ENCODE results near the gene PIEZO2. TPM values are rescaled to one million over a fixed set of nuclear protein-coding genes. Genes with fewer than 3 reads are reported as not detected.

Gene PIEZO2
- total RNA-seq, 1 donor from 2014 or later = 5.3 TPM

GRCh38 chr18:11066038-11066437, 83.3 kb downstream of the PIEZO2 start:
- Mint-ChIP-seq H3K4me1 (ENCODE audit: low read depth, unreplicated experiment) (no peaks in the 10 kb centered on the region), H3K4me3 (ENCODE audit: unreplicated experiment) (no peak overlapping the region), H3K27ac (ENCODE audit: unreplicated experiment) (no peak overlapping the region), H3K36me3 (ENCODE audit: low read depth, unreplicated experiment) (no peaks in the 10 kb centered on the region), H3K27me3 (ENCODE audit: low read depth, unreplicated experiment) (no peaks in the 10 kb centered on the region), H3K9me3 (ENCODE audit: unreplicated experiment) (peaks cover 11% of the 10 kb centered on the region)
- H3K4me2 ChIP-seq (ENCODE audit: low read length) = no peak overlapping the region
- H3K9ac ChIP-seq (ENCODE audit: low read length) = no peak overlapping the region
- FAIRE-seq (no peak), DNase-seq (ENCODE audit: low read depth) (no peak)
- no peaks in the 10 kb centered on the region for H3K79me2 ChIP-seq (ENCODE audit: insufficient read depth, low read length)
- H3K36me3 ChIP-seq (ENCODE audit: insufficient read depth, low read length) = no peaks in the 10 kb centered on the region
- H2AFZ ChIP-seq (ENCODE audit: low read depth, low read length) = no peak overlapping the region
- no peak overlapping the region for H3K4me3 ChIP-seq (ENCODE audit: insufficient read depth, low read depth, low read length)
- H3K4me1 ChIP-seq (ENCODE audit: insufficient read depth, low read length) = no peaks in the 10 kb centered on the region
- H3K27ac ChIP-seq (ENCODE audit: low read depth, low read length) = no peak overlapping the region
- no peaks in the 10 kb centered on the region for H3K9me3 ChIP-seq (ENCODE audit: insufficient read depth, low read depth, low read length)
- no peaks in the 10 kb centered on the region for H4K20me1 ChIP-seq (ENCODE audit: insufficient read depth, low read length)
- H3K27me3 ChIP-seq (ENCODE audit: insufficient read depth, low read length) = no peaks in the 10 kb centered on the region
- no peak for TF ChIP-seq CTCF (IDR thresholded peaks at IDR 0.05; ENCODE audit: insufficient read depth, low read depth, low read length)
- no peak for TF ChIP-seq EZH2 (IDR thresholded peaks at IDR 0.05; ENCODE audit: insufficient read depth, low read length)

GRCh38 chr18:11064727-11065460, 84.5 kb downstream of the PIEZO2 start:
- no peak overlapping the region for H2AFZ ChIP-seq (ENCODE audit: low read depth, low read length)
- no peaks in the 10 kb centered on the region for H3K4me1 ChIP-seq (ENCODE audit: insufficient read depth, low read length)
- no peak overlapping the region for H3K4me3 Mint-ChIP-seq (ENCODE audit: unreplicated experiment)
- H3K4me2 ChIP-seq (ENCODE audit: low read length) = no peak overlapping the region
- no peaks in the 10 kb centered on the region for H3K79me2 ChIP-seq (ENCODE audit: insufficient read depth, low read length)
- no peaks in the 10 kb centered on the region for H3K27me3 Mint-ChIP-seq (ENCODE audit: low read depth, unreplicated experiment)
- no peak overlapping the region for H3K4me3 ChIP-seq (ENCODE audit: insufficient read depth, low read depth, low read length)
- no peaks in the 10 kb centered on the region for H3K9me3 ChIP-seq (ENCODE audit: insufficient read depth, low read depth, low read length)
- no peaks in the 10 kb centered on the region for H3K36me3 Mint-ChIP-seq (ENCODE audit: low read depth, unreplicated experiment)
- H3K27ac Mint-ChIP-seq (ENCODE audit: unreplicated experiment) = no peak overlapping the region
- H3K9ac ChIP-seq (ENCODE audit: low read length) = no peak overlapping the region
- H3K27me3 ChIP-seq (ENCODE audit: insufficient read depth, low read length) = no peaks in the 10 kb centered on the region
- H3K36me3 ChIP-seq (ENCODE audit: insufficient read depth, low read length) = no peaks in the 10 kb centered on the region
- no peak overlapping the region for H3K27ac ChIP-seq (ENCODE audit: low read depth, low read length)
- H3K9me3 Mint-ChIP-seq (ENCODE audit: unreplicated experiment) = peaks cover 13% of the 10 kb centered on the region
- H4K20me1 ChIP-seq (ENCODE audit: insufficient read depth, low read length) = no peaks in the 10 kb centered on the region
- DNase-seq (ENCODE audit: low read depth) (no peak), FAIRE-seq (no peak)
- TF ChIP-seq CTCF (IDR thresholded peaks at IDR 0.05; ENCODE audit: insufficient read depth, low read depth, low read length) (no peak), EZH2 (IDR thresholded peaks at IDR 0.05; ENCODE audit: insufficient read depth, low read length) (no peak)
- H3K4me1 Mint-ChIP-seq (ENCODE audit: low read depth, unreplicated experiment) = no peaks in the 10 kb centered on the region

GRCh38 chr18:11064106-11064505, 85.3 kb downstream of the PIEZO2 start:
- Mint-ChIP-seq H3K9me3 (ENCODE audit: unreplicated experiment) (peaks cover 16% of the 10 kb centered on the region), H3K27ac (ENCODE audit: unreplicated experiment) (no peak overlapping the region)

More at GRCh38 chr18:11064106-11064505, 85.3 kb downstream of the PIEZO2 start:
- Histone ChIP-seq H4K20me1 (ENCODE audit: insufficient read depth, low read length) (no peaks in the 10 kb centered on the region), H3K4me2 (ENCODE audit: low read length) (no peak overlapping the region), H3K4me3 (ENCODE audit: insufficient read depth, low read depth, low read length) (no peak overlapping the region), H2AFZ (ENCODE audit: low read depth, low read length) (no peak overlapping the region), H3K27ac (ENCODE audit: low read depth, low read length) (no peak overlapping the region), H3K9me3 (ENCODE audit: insufficient read depth, low read depth, low read length) (no peaks in the 10 kb centered on the region), H3K4me1 (ENCODE audit: insufficient read depth, low read length) (no peaks in the 10 kb centered on the region), H3K79me2 (ENCODE audit: insufficient read depth, low read length) (no peaks in the 10 kb centered on the region), H3K36me3 (ENCODE audit: insufficient read depth, low read length) (no peaks in the 10 kb centered on the region), H3K27me3 (ENCODE audit: insufficient read depth, low read length) (no peaks in the 10 kb centered on the region), H3K9ac (ENCODE audit: low read length) (no peak overlapping the region)
- Mint-ChIP-seq H3K27me3 (ENCODE audit: low read depth, unreplicated experiment) (no peaks in the 10 kb centered on the region), H3K36me3 (ENCODE audit: low read depth, unreplicated experiment) (no peaks in the 10 kb centered on the region), H3K4me3 (ENCODE audit: unreplicated experiment) (no peak overlapping the region), H3K4me1 (ENCODE audit: low read depth, unreplicated experiment) (no peaks in the 10 kb centered on the region)
- no peak for TF ChIP-seq CTCF (IDR thresholded peaks at IDR 0.05; ENCODE audit: insufficient read depth, low read depth, low read length)
- no peak for TF ChIP-seq EZH2 (IDR thresholded peaks at IDR 0.05; ENCODE audit: insufficient read depth, low read length)
- DNase-seq (ENCODE audit: low read depth) = no peak
- no peak for FAIRE-seq
